Panc1 (cell line): ENCODE results near the gene CLEC14A. TPM values are rescaled to one million over a fixed set of nuclear protein-coding genes. Genes with fewer than 3 reads are reported as not detected.

Experiments used
- ATAC-seq: fragments of 200-7000 bp; cut with Tn5 transposase; 2 replicates; pipeline ENCODE4 v1.9.1; 2020; ENCODE audit warnings: mild to moderate bottlenecking, moderate library complexity
- BruUV-seq: library from RNA; stranded (reverse); fragments of 400-500 nt; replicated peaks from 2 replicates; lab custom pipeline; 2021; lab: Mats Ljungman, UMichigan
- CTCF ChIA-PET: fragments of 300-600 bp; sonication (Branson Sonifier 250); formaldehyde crosslinking; loops from one replicate; lab custom pipeline; 2022; ENCODE audit warnings: antibody characterized with exemption; lab: Charles Lee
- POLR2A ChIA-PET: fragments of 300-600 bp; sonication (Branson Sonifier 250); formaldehyde crosslinking; loops from one replicate; lab custom pipeline; 2022; ENCODE audit warnings: antibody characterized with exemption; lab: Charles Lee
- DNase-seq: peaks from one replicate; pipeline ENCODE4 v3.0.0-alpha.2; 2010; ENCODE audit warnings: low read depth, low spot score
- H3K27ac ChIP-seq: 2 replicates; pipeline ENCODE4 v1.5.1; 2011; ENCODE audit warnings: mild to moderate bottlenecking, low read length, inconsistent platforms
- H3K27me3 ChIP-seq: fragments of 200-500 bp; sonication (Bioruptor generic); 2 replicates; pipeline ENCODE4 v1.6.0; 2014; ENCODE audit warnings: low read length, inconsistent platforms; ENCODE audit not compliant: control insufficient read depth, insufficient read depth
- H3K36me3 ChIP-seq: fragments of 200-500 bp; sonication (Bioruptor generic); 2 replicates; pipeline ENCODE4 v1.5.1; 2014; ENCODE audit warnings: inconsistent platforms, mild to moderate bottlenecking, low read length, moderate library complexity; ENCODE audit not compliant: control insufficient read depth, insufficient read depth
- H3K4me1 ChIP-seq: 2 replicates; pipeline ENCODE4 v1.5.1; 2011; ENCODE audit warnings: inconsistent platforms, mild to moderate bottlenecking, low read length, moderate library complexity; ENCODE audit not compliant: control insufficient read depth, insufficient read depth
- H3K4me3 ChIP-seq, 2 experiments: 2 replicates each; pipeline ENCODE4 v1.5.1; 2011 to 2012; ENCODE audit warnings: low read depth in 2 of 2, low read length in 2 of 2, mild to moderate bottlenecking in 2 of 2, inconsistent platforms in 1 of 2, moderate library complexity in 1 of 2
- H3K9me3 ChIP-seq: fragments of 200-500 bp; sonication (Bioruptor generic); 2 replicates; pipeline ENCODE4 v1.5.1; 2014; ENCODE audit warnings: low read depth, mild to moderate bottlenecking, inconsistent platforms, low read length, moderate library complexity; ENCODE audit not compliant: control insufficient read depth, insufficient read depth
- CTCF ChIP-seq: fragments of 450-650 bp; IDR thresholded peaks from 2 replicates; pipeline ENCODE4 v1.5.1; 2017; ENCODE audit warnings: mild to moderate bottlenecking
- POLR2AphosphoS5 ChIP-seq: IDR thresholded peaks from 2 replicates; pipeline ENCODE4 v1.6.1; 2012; ENCODE audit warnings: mild to moderate bottlenecking, low read depth, low read length, moderate library complexity
- REST ChIP-seq, 2 experiments: IDR thresholded peaks; 2 replicates each; pipeline ENCODE4 v1.6.1; 2011 to 2012; ENCODE audit warnings: low read depth in 2 of 2, control low read depth in 1 of 2, low read length in 1 of 2, mild to moderate bottlenecking in 1 of 2, moderate library complexity in 1 of 2; ENCODE audit not compliant: insufficient read depth in 1 of 2
- SIN3A ChIP-seq: IDR thresholded peaks from 2 replicates; pipeline ENCODE4 v1.6.1; 2012; ENCODE audit warnings: low read depth, mild to moderate bottlenecking, low read length, moderate library complexity, borderline replicate concordance; ENCODE audit not compliant: insufficient read depth
- TCF7L2 ChIP-seq: IDR thresholded peaks from 2 replicates; pipeline ENCODE4 v1.6.1; 2011; ENCODE audit warnings: mild to moderate bottlenecking, low read depth, low read length, inconsistent platforms
- in situ Hi-C: cut with HindIII; loops from 2 replicates; pipeline ENCODE4 v1.10.0; 2016; ENCODE audit warnings: low sequenced_read_pairs, low pct_unique_long_range_greater_than_20kb
- intact Hi-C: fragments of 100-400 bp; cut with micrococcal nuclease; formaldehyde crosslinking; loops from one replicate; pipeline ENCODE4 v1.10.0; 2022; ENCODE audit not compliant: unreplicated experiment
- total RNA-seq: library from RNA; stranded (reverse); gene quantifications from one replicate; pipeline ENCODE4 v1.2.1, GENCODE V29; 2021; ENCODE audit not compliant: unreplicated experiment

Gene CLEC14A
- total RNA-seq, 1 experiment from 2014 or later = 0.10 TPM

- in situ Hi-C loops (no loop called here), intact Hi-C loops (no loop called here)
- H3K9me3 ChIP-seq = no peaks in the 10 kb centered on the region
- no peaks in the 10 kb centered on the region for H3K27me3 ChIP-seq
- no peaks in the 10 kb centered on the region for H3K4me1 ChIP-seq
- no peak for TF ChIP-seq CTCF
- no peak for TF ChIP-seq TCF7L2
- no peak for TF ChIP-seq SIN3A
- TF ChIP-seq POLR2AphosphoS5 = no peak
- no peak for TF ChIP-seq REST (IDR thresholded peaks at IDR 0.05; ENCODE audit: insufficient read depth in 1 of 2, low read depth in 2 of 2, low read length in 1 of 2)
- ChIA-PET POLR2A (no interaction called here), CTCF (no interaction called here)
- ATAC-seq = no peak
- no peak overlapping the region for H3K4me3 ChIP-seq
- DNase-seq = no peak
- H3K36me3 ChIP-seq = no peaks in the 10 kb centered on the region
- no TSS peak for BruUV-seq
- H3K27ac ChIP-seq = no peak overlapping the region
Measured at GRCh38 chr14:38238332-38238731, 17.6 kb downstream of the CLEC14A start.

- intact Hi-C loops (no loop called here), in situ Hi-C loops (no loop called here)
- no peaks in the 10 kb centered on the region for H3K36me3 ChIP-seq
- no peak for ATAC-seq
- TF ChIP-seq SIN3A (no peak), POLR2AphosphoS5 (no peak), TCF7L2 (no peak), REST (IDR thresholded peaks at IDR 0.05; ENCODE audit: insufficient read depth in 1 of 2, low read depth in 2 of 2, low read length in 1 of 2) (no peak), CTCF (no peak)
- BruUV-seq = no TSS peak
- no peaks in the 10 kb centered on the region for H3K27me3 ChIP-seq
- H3K9me3 ChIP-seq = no peaks in the 10 kb centered on the region
- no peak overlapping the region for H3K4me3 ChIP-seq
- POLR2A ChIA-PET = no interaction called here
- DNase-seq = no peak
- no peak overlapping the region for H3K27ac ChIP-seq
- no peaks in the 10 kb centered on the region for H3K4me1 ChIP-seq
- CTCF ChIA-PET = no interaction called here
Measured at GRCh38 chr14:38233218-38233617, 22.7 kb downstream of the CLEC14A start.
